Renal cortex interstitium (tissue), 11 donors: ENCODE data around the gene DAB1. TPM values are rescaled to one million over a fixed set of nuclear protein-coding genes. Genes with fewer than 3 reads are reported as not detected.

Source experiments
- DNase-seq, 11 donors: peaks; one replicate each; pipeline ENCODE4 v3.0.0-alpha.2; 2013; ENCODE audit warnings: low read depth in 9 of 11, low spot score in 4 of 11; ENCODE audit errors: extremely low read depth in 1 of 11
- polyA plus RNA-seq, 3 donors: library from polyadenylated mRNA; unstranded; fragments of 120-200 nt; gene quantifications; one replicate each; pipeline ENCODE4 v1.2.1, GENCODE V29; 2013; ENCODE audit not compliant: insufficient read length in 3 of 3

The DAB1 gene
- polyA plus RNA-seq, 3 donors, result 5.3 to 8.4 (median 6.3) TPM

DNA sequence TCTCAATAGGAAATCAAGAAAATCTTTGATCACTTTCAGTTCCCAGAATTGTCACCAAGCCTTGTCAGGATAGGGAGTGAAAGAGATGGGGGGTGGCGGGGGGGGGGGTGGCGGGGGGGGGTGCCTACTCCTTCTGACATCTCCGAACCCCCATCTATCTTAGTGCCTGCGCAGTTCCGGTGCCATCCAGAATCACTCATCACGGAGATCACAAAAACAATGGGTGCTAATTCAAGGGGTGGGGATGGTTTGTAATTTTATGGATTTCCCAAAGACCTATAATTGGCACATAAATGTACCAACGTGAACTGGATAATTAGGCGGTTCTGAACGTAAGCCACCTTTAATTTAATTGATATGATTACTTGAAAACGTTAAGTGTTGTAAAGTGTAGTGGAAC is 2.1 kb downstream of the DAB1 start:
- DNase-seq, result no peak

DNA sequence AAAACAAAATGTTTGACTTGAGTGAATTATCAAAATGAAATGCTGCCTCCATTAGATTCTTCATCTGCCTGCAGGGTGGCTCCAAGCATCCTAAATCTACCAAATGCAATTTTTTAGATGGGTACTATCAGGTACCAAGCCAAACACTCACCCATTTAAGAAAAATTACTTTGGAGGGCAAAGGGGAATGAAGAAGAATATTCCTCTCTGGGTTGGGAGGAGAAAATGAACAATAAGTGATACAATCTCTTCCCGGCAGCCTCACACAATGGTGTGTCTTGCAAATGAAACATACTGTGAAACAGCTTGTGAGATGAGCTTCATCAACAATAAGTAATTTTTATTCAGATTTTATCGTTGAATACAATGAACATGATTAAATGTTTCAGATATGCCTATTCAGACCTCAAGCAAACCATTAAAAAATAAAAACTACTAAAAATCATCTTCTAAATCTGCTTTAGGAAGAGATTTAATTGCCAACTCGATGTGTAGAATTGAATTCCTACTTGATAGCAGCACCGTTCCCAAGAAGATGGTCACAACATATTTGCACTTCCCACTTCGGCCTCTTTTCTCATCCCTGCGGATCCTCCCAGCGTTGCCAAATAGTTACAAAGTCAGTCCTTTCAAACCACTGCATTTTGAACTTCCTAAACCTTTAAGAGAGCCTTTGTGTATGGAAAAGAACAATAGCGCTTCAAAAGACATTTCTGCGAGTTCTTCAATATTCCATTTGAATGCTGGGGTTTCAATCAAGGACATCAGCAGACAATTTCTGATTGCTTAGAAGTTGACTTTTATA is 2.7 kb downstream of the DAB1 start:
- no peak for DNase-seq

DNA sequence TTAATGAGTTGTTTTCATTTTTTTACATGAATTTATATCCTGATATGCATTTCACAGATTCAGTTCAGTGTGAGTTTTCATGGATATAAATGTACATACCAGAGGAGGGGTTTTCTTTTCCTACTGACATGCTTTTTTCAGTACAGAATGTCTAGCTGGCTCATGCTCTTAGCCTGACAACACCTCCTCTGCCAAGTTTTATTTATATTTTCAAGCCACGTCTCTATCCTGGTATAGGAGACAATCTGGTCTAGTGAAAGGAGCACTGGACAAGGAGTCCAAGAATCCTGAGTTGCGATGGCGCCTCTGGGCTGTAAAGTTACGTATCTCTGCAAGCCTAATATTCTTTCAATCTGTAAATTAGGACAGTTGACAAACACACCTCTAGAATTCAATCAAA is 4.9 kb downstream of the DAB1 start:
- DNase-seq, result no peak

DNA sequence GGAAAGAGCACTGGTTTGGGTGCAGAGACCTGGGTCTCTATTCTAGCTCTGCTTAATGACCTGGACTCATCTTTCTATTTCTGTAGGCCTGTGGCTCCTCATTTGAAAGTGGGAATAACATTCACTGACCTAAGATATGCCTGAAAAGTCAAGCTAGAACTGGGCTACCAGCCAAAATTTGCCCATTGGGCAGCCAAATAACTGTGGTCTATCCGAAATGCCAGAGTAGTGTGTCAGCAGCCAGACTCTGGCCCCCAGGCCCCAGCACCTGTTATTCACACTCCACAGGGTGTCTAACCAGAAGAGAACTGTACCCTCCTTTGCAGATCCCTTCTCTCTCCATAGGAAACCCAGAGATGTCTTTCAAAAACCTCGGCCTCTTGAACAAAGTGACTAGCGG is 12.6 kb downstream of the DAB1 start:
- DNase-seq, result no peak

DNA sequence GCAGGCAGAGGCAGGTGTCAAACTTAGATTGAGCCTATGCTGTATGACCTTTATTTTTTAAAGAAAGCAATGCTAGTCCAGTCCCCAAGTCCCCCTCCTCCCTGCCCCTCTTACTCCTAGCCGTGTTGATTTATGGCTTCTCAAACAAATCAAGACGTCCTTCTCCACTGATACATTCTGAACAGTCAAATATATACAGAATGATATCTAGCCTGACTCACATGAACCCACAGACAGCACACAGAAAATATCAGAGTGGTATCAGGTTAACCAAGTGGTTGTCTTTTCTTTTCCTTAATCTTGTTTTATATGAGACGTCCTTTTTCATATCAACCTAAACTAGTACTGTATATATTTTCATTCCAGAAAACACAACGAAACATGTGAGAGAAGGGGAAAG is 13.4 kb downstream of the DAB1 start:
- DNase-seq, result no peak

DNA sequence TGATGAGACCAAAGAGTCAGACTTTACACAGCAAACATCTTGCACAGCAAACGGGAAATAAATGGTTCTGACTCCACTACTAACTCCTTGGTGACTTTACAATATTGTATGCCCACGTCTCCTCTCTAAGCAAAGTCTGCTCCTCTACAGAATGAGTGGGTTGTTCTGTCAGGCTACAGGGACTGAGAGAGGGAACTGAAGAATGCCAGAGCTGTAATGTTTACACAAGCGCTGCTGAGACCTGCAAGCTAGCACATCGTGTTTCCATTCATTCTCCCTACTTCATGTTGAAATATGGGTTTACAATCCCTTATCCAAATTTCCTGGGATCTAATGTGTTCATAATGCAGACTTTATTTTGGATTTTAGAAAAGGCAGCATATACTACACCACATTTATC is 15.9 kb downstream of the DAB1 start:
- no peak for DNase-seq

DNA sequence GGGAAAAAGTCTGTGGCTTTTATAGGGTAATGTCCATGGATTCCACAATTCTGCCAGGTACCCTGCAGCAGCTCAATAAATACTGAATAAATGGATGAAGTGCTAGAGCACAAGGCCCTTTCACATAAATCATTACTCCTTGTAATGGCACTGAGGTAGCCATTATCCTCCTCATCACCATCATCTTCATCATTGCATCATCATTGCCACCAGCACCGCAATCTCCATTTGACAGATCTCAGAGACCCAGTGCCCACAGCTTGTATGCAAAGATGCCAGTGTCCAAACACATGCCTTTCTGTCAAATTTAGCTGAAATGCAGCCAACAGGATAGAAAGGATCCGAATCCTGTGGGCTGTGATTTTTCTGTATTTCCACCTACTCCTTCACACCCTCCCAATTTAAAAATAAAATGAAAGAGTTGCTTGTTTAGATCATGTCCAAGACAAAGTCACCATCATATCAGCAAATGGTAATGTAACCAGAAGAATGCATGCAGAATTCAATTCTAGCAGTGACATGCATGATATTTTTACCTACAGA is 17.4 kb downstream of the DAB1 start:
- no peak for DNase-seq

DNA sequence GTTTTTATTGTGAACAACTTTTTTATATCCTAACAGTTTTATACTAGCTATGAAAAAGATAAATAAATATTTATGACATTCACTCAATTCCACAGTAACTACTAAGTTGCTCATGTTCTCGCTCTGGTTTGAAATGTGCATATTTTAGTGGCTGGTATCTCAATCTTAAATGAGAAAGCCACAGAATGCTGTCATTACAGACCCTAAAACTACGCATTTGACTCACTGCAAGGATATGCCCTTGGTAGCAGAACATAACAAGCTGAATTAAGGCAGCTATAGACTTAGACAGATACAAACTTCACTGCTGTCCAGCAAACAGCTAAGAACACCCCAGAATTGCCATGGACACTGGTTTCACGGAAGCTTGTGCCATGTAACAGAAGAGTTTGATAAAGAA is 19.0 kb downstream of the DAB1 start:
- no peak for DNase-seq

DNA sequence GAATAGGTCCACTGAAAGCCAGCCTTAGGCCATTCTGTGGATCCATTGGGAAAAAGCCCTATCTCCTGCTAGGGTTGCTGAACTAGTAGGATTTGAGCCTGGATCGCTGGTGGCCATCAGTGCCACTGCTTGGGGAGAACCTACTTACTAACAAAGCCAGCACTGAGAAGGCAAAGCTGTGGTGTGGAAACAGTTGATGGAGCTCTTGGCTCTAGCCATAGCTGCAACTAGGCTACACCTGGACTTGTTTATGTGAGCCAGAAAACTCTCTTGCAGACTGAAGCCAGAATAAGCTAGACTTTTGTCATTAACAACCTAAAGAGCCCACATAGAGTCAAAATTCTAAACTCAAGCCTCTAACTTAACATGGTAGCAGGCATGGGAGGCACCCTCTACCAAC is 20.7 kb downstream of the DAB1 start:
- DNase-seq, result no peak

DNA sequence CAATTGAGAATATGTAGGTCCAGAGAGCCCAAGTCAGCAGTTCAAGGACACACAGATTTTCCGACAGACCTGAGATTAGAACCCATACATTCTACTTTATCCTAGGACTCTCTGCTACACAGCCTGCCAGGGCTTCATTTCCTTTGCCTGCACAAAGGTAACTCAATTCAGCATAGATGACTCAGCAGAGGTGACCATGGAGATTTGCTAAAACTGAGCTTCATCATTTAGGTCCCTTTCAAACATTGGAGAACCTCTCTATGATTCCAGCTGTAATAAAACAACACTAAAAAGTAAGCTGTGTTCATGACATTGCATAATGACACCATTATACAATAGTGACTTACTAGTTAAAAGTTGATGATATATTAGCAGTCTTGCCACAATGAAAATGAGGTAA is 22.2 kb downstream of the DAB1 start:
- DNase-seq, result no peak

DNA sequence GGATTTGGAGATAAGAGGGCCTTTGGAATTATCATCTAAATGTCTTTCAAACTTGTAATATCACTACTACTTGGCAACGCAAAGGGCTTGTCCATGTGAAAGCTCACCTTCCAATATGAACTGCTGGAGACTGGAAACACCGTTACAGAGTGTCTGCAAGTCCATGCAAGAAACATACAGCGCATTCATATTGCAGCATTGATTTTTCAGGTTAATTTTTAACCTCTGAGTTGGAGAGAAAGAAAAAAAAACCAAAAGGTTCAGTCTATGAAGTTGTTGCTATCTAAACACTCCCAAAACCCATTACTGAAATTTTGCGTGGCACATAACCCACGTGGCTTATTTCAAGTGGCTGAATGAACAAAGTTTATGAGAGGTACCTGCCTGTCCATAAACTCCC is 23.8 kb downstream of the DAB1 start:
- DNase-seq, result no peak

DNA sequence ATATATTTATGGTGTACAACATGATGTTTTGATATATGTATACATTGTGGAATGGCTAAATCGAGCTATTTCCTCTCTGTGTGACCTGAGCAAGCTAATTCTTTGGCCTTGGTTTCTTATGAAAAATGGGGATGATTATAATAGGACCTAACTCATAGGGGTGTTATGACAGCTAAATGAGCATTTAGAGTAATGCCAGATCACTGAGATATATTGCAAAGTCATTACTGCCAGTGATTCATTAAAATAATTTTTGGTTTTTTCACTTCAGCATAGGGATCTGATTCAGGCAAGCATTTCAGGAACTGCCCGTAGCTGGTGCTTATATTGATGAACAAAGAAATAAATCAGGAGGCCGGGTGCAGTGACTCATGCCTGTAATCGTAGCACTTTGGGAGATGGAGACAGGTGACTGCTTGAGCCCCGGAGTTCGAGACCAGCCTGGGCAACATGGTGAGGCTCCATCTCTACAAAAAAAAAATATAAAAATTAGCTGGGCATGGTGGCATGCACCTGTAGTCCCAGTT is 30.7 kb downstream of the DAB1 start:
- DNase-seq, result no peak

DNA sequence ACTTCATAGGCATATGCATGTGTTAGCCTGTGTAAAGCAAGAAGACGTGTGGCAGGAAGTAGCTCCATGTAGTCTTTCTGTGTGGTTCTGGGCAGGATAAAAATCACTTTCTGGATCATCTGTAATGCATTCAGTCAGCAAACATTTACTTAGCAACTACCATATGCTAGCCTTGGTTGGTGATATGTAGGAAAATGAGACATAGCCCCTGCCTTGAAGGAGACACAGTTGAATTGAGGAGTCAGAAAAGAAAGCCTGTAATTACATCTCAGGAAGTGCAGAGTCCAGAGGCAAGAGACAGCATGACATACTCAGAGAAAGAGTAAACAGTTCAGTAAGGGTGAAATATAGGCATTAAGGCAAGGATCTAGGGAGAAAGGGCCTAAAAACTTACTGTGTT is 38.5 kb downstream of the DAB1 start:
- DNase-seq, result no peak

DNA sequence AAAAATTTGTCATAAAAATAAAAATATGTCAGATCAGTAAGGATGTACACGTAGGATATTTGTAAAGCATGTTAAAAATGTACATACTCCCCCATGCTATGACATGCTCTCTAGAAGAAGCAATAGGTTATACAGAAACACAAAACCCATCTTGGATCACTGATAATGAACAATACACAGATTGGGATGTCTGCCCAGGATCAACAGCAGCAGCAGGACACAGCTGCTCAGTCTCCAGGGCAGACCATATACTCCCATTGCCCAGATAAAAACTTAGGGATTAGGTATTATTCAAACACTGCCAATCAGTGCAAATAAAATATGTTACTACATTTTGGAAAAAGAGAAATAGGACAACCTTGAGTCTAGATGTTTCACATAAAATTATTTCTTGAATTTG is 39.0 kb downstream of the DAB1 start:
- DNase-seq, result no peak

DNA sequence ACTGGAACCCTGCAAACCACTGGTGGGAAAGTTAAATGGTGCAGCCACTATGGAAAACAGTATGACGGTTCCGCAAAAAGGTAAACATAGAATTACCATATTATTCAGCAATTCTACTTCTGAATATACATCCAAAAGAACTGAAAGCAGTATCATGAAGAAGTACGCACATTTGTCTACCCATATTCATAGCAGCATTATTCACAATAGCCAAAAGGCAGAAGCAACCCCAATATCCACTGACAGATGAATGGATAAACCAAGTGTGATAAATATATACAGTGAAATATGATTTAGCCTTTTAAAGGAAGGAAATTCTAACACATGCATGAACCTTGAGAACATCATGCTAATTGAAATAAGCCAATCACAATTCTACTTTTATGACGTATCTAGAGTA is 39.6 kb downstream of the DAB1 start:
- no peak for DNase-seq

DNA sequence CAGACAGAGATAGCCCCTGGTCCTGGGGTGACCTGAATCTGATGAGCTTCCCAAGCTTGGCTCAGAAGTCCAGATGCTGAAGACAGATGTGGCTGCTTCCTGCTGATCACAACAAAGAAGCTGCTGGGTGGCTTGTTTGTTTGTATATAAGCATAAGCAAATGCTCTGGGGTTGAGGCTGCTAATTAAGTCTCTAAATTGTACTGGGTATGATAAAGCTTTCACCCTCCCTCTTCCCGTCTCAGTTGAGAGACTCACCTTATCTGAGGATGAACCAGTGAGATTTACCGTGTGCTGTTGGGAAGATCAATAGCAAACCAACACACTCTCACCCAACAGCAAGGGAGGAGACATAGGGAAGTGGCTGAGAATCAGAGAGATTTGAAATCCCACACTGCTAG is 42.0 kb downstream of the DAB1 start:
- no peak for DNase-seq

DNA sequence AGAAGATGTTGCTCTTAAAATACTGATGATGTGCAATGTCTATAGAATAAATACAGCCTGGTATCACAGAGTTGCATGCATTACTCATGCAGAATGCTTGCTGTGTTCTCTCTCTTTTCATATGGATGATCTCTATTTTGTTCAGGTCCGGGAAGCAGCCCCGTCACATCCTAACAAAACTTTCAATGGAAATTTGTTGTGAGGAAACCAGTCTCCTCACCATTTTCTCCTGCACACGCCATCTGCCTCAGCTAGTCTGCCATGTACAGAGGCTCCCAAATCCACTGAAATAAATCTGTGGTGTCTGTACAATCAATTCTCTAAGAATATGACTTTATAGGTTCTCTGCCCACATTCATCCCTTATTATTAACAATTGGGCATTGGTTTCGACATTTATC is 42.4 kb downstream of the DAB1 start:
- DNase-seq, result no peak

DNA sequence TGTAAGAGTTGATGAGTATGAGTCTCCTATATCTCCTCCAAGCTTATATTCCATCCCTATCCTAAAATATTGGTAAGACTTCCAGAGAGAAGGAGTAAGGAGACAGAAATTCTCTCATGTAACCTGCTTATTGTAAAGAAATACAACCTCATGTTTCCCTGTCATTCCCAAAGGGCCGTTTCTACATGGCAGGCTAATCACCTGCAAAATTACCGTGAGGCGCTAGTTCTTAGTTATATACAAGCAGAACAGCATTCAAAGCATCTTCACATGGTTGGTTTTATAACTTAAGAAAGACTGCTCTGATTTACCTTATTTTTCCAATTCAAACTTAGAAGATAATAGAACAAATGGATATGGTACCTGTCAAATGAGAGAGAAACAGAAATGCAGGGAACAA is 42.9 kb downstream of the DAB1 start:
- no peak for DNase-seq

DNA sequence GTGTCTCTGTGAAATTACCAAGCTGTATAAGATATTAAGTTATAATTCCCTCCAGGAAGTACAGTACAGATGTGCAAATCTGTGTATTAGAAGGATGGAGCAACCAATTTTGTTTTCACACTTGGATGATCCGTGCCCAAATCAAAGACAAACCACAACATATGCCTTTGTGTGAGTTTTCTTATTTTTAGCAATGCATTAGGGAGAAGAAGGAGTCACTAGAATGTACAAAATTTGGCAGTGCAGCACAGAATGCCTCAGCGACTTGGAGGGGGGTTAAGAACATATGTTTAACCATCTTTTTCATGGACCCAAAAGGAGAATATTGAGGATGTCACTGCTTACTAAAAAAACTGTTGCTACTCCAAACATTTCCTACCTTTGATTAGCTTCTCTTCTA is 45.3 kb downstream of the DAB1 start:
- DNase-seq, result no peak

DNA sequence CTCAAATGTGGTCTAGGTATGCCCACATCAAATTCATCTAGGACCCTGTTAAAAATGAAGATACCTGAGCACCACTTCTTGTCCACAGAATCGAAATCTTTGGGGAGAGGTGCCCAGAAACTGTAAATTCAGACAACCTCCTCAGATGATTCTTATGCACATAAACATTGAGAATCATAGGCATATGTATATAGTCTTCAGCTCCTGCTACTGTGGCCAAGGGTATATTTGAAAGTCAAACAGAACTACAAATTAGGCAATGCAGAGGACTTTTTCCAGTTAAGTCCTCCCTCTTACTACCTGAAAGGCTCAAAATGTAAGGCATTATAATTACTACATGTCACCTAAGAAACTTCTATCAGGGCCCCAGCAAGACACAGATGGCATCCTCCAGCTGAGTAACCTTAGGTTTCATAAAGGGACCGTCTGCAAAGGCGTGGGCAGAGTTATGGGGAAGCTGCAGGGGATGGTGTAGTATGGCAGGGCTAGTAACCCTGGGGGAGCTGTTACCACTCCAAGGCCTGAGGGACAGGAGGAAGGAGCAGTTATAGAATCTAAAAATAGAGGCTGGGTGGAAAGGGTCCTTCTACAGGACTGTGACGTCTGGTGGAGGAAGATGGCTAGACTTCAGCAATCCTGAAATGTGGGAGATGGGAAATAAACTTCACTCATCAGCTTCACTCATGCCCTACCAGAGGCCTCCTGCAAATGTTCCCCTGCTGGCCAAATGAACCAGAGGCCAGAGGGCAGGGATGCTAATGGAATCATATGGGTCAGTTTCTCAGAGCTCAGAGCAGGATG is 46.3 kb downstream of the DAB1 start:
- DNase-seq, result no peak
